SIG-M5 treated with dmso at 0.1 percent for 504 hours (cell line): ENCODE measurements around the gene CDC73.
"Not testable (repeated sequence)": the region's sequence is repeated elsewhere in the genome, so short reads cannot be mapped to it uniquely, and the experiment has no call there.

Experiments
- DNase-seq: peaks from one replicate; lab custom pipeline; 2025; ENCODE audit not compliant: unreplicated experiment; lab: John Stamatoyannopoulos, UW

The CDC73 gene

GRCh38 chr1:193278968-193279367, 157.1 kb downstream of the CDC73 start:
- no peak for DNase-seq

GRCh38 chr1:193281894-193282293, 160.1 kb downstream of the CDC73 start:
- no peak for DNase-seq

GRCh38 chr1:193283016-193283415, 161.2 kb downstream of the CDC73 start:
- DNase-seq = no peak

- no peak for DNase-seq
Observed at GRCh38 chr1:193284219-193284618, 162.4 kb downstream of the CDC73 start.

GRCh38 chr1:193285641-193286040, 163.8 kb downstream of the CDC73 start:
- DNase-seq = no peak

GRCh38 chr1:193288548-193289080, 166.8 kb downstream of the CDC73 start:
- not testable (repeated sequence) for DNase-seq

GRCh38 chr1:193293726-193294125, 171.9 kb downstream of the CDC73 start:
- DNase-seq = no peak

- no peak for DNase-seq
Observed at GRCh38 chr1:193299038-193299437, 177.2 kb downstream of the CDC73 start.

GRCh38 chr1:193301746-193302145, 179.9 kb downstream of the CDC73 start:
- no peak for DNase-seq

- DNase-seq = no peak
Observed at GRCh38 chr1:193303849-193304248, 182.0 kb downstream of the CDC73 start.
